NCI-H526 treated with DMSO at 0.1 percent for 48 hours (cell line): ENCODE data around the gene PLXNB2.

Source experiments
- DNase-seq: peaks from one replicate; lab custom pipeline; 2025; lab: John Stamatoyannopoulos, UW

The PLXNB2 gene

DNA sequence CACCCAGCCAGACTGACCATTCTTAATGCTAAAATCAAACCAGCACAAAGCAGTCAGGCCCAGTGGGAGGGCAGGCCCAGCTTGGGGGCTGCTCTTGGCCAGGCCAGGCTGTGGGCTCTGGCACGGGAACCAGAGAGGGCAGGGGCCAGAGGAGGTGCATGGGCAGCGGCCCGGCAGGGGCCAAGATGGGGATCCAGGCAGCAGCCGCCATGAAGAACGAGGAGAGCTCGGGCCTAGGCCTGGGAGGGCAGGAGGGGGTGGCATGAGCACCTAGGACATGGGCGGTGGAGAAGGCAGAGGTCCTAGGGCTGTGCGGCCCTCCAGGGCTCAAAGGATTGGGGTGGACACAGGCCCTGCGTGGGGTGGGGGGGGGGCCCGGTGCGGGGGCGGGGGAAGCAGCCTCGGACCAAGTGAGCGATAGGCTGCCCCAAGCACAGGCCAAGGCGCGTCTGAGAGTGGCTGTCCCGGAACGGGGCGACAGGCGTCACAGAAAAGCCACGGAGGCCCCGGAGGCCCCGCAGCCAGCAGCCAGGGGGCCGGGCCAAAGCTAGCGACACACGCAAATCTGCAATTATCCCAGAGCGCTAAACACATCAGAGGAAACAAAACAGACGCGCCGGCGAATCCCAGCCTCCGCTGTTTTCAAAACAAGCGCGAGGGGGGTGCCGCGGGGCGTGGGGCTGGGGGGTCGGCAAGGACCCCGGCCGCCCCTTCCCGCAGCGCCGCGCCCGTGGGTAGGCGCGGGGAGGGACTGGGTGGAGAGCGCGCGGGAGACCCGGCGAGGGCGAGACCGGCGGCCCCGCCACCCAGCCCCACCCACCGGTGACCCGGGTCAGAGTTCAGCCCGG, 8.3 kb downstream of the PLXNB2 start:
- DNase-seq, result no peak

DNA sequence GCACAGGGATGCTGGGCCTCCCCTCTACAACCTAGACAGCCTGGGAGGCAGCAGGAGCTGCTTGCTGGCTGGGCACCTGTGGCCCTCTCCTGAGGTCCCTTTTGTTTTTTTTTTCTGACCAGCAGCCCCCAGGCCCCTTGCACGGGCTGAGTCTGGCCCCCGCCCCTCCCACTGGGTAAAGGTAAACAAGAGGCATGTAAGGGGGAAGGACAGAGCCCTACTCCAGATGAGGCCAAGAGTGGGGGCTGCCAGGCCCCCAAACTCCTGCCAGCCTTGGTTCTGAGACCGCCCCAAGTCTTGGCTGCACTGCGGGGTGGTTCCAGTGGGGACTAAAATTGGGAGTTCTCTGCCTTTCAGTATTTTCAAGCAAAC, 9.2 kb downstream of the PLXNB2 start:
- no peak for DNase-seq

DNA sequence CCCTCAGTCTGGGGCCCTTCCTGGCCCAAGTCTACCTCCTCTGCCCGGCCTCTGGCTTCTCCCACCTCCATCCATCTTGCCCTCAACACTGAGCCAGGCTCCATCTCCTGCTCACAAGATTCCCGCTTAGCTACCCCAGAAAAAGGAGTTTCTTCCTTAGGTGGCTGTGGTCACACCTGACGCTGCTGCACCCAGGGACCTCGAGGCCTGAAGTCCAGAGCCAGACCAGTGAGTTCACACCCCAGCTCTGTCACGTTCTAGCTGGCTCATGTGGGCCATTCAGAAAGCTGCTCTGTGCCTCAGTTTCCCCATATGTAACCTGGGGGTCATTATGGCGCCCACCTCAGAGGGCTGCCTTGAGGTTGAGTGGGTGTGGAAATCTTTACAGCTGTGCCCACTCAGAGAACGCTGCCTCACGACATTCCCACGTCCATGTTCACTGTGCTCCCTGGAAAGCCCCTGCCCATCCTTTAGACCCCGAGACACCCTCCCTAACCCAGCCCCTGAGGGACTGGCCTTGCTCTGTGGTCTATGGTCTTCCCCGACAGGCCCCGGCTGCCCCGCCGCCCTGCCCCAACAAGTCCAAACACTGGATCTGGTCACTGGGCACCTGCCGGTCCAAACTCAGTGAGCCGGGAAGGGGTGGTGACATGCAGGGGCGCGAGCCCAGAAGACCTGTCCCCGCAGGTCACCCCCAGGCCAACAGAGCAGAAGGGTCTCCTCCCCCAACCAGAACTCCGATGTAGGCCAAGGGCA, 9.8 kb downstream of the PLXNB2 start:
- DNase-seq, result no peak

DNA sequence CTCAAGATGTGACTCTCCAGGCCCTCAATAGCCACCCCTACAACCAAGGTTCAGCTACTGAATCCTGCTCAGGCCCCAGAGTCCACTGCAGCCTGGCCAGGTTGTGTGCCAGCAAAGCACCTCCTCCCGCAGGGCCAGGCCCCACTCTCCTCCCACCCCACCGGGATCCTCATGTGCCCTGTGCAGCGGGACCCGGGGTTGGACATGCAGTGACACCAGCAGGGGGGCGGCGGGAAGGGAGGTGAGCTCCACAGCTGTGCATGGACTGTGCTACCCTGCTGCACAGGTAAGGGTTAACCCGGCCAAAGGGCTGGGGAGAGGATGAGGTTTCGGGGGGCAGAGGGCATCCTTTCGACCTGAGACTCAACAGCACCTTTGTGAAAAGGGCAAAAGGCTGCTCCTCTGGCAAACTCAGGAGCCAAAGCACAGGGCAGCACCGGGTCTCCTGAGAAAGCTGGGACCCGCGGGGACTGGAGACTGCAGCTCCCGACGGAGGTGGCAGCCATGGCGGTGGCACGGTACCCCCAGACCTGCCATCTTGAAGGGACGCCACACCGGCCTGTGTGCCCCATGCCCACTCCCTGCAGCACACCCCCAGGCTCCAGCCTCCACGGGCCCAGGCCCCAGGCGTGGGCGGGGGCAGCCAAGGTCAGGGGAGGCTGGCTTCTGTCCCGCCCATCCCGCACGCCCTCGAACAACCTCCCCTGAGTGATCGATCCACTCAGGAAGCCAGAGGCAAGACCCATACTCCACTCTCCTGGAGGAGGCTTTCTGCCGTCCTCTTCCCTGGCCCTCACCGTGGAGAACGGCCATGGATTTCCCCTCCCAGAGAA, 10.6 kb downstream of the PLXNB2 start:
- DNase-seq, result no peak

DNA sequence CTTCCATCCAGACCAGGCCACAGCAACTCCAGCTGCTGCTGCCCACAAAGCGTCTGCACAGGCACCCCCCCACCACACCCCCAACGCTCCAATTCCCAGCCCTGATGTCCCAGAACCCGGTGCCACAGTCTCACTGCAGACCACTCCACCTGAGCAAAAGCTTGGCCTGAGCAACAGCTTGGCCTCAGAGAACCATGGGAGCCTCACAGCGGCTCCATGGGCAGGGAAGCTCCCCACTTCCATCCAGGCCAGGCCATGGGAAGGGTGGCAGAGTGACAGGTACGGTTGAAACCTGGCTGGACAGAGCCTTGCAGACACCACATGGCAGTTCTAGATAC, 13.2 kb downstream of the PLXNB2 start:
- DNase-seq, result no peak

DNA sequence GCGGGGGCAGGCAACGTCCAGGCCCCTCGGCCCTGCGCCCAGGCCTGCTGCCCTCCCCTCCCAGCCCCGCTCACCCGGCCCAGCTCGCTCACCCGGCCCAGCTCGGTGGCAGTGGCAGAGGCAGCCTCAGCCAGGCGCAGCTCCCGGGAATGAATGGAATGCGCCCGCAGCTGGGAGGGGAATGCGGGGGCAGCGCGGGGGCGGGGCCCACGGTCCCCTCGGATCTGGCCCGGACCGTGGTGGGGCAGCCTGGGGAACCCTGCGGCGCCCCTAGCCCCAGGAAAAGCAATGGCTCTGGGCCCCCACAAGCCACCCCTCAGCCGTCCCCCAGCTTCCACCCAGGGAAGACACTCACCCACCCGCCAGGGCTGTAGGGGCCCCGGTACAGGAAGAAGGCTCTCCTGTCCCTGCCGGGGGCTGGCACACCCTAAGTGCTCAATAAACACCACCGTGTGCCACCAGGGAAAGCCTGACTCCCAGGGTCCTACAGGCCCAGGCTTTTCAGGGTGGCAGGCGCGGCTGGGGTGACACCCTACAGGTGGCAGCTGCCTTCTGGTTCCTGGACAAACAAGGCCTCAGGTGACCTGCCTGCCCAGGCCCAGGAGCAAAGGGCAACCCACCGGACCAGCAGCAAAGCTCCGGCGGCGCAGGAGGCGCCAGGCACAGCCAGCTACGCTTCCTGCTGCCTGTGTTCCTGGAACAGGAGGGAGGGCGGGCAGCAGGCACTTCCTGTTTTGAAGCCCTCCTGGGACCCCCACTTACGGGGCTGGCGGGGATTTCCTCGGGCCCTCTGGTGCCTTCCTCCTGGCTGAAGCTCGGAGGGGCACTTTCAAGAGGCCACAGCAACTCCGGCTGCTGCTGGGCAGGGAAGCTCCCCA, 13.8 kb downstream of the PLXNB2 start:
- no peak for DNase-seq

DNA sequence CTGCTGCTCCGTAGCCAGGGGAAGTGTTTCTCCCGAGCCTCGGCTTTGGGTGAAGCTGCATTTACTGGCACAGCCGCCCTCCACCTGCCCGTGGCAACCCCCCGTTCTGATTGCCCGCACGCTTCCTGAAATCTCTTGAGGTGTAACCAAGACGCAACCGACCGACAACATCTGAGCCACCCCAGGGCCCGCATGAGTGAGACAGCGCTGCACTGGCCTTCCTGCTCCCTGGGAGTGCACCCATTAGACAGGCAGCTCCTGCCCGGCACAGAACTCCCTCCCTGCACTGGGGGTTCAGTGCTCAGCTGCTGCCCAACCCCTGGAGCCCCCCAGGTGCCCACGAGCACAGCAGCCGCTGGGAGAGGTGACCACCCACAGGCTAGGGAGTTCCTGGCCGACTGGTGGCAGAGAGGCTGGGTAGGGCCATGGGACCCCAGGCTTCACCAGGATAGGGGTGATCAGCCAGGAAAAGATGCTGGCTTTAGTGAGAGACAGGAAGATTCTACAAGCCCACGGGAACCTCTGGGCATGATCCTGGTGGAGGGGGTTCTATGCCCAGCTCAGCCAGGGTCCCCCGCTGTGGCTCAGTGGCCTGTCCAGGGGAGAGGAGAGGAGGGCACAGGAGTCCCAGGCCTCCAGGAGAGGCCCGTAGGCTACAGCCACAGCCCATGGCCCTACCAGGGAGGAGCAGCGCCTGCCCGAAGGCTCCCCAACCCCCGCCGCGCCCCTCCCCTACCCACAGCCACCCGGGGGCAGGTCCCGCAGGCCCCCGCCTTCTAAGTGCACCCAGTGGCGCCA, 14.6 kb downstream of the PLXNB2 start:
- DNase-seq, result no peak

DNA sequence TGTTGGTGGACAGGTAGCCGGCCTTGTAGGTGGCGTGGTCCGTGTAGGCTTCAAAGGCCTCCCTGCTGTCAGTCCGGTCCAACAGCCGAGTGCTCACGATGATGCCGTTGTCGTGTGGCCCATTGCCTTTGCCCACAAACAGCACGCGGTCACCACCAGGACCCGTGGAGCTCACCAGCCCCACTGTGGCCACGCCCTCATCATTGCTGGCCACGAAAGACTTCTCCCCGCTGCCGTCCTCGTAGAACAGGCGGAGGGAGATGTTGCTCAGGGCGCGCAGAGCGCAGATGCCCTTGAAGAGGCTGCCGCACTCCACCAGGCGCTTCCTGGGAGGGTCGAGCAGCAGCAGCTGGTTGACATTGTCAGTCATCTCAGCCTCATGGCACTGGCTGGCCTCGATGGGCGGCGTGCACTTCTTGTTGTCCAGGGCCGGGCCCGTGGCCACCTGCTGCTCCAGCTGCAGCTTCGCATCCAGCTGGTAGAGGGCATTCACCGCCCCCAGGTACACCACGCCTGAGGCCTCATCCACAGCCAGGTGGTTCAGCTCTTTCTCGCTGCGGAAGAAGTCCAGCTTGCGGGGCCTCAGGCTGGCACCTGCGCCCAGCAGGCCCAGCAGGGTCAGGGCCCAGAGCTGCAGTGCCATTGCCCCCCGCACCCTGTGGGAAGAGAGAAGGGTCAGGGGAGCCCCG, 17.4 kb downstream of the PLXNB2 start:
- no peak for DNase-seq

DNA sequence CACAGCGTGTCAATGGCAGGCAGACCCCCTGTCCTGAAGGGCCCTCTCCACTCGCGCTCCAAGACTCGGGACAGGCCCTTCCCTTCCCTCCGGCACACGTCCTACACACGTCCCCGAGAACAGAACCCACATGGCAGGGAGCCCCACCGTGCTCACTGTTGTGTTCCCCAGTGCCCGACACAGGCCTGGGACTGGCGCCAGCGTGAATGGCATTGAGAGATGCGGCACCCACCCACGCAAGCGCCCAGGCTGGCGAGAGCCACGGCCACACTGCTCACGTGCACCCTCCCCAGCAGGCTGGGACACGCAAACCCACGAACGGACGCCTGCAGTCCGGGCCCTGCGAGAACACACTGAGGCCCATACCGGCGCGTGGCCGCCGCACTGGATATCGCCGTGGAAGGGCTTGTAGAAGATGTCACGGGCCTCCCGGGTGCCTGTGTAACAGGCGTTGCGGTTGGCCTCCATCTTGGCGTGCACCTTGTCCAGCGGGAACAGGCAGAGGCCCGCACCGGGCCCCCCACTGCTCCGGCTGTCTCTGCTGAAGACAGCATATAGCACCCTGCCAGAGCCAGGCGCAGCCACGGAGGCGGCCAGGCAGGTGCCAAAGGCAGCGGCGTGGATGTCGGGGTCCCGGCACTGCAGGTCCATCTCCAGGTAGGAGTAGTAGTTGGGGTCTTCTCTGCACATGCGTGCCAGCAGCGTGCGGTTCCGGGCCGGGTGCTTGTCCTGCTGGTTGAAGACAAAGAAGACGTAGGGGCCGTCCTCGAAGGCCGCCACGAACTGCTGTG, 18.1 kb downstream of the PLXNB2 start:
- DNase-seq, result no peak

DNA sequence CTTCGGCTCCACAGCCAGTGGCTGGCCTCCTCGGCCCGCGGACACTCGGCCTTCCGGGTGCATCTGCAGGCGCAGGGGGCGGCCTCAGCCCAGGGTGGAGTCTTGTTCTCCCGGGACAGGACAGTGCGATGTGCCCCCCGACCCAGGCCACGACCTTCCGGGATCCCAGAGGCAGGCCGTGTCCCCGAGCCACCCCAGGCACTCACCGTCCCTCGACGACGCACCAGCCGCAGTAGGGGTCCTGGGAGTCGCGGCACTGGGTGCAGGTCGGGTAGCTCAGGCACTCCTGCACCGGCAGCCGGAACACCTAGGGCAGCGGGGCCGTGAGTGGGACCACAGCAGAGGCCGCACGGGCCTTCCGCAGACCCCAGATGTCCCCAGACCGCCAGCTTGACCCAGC, 19.7 kb downstream of the PLXNB2 start:
- no peak for DNase-seq

DNA sequence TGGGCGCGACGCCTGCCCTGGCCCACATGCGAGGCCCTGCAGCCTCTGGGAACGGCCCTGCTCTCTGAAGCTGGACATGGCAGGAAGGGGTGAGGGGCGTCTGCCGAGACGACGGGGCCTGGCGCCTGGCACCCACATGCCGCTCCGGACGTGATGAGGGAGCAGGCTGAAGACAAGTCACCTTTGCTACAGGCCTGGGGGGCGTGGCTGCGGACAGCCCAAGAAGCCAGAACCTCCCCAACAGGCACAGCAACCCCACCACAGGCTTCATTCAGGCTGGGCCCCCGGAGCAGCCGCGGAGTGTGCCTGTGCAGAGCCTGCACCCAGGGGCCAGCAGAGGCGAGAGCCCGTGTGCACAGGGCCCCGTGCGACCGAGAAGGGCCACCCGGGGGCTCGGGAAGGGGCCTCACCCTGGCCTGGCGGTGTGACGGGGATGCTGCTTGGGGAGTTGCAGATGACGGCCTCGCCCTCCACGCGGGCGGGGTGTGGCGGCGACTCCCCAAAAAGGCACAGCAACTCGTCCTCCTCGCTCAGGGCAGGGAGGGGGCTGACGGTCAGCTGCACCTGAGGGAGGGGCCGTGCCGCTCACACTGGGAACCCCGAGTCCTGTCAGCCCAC, 20.6 kb downstream of the PLXNB2 start:
- no peak for DNase-seq

DNA sequence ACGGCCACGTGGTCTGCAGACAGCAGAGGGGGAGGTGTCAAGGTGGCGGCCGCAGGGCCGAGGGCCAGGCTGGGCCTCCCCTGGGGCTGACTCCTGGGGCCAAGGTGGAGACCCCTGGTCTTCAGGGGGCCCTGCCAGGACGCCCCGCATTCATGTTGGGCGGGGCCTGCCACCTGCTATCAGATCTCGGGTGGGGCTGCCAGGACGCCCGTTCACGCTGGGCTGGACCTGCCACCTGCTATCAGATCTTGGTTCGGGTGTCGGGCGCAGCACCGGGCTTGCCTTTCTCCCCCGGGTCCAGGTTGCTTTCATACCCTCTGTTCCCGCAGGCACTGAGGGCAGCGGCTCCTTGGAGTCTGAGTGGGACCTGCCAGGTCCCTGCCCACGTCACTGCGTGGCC, 21.2 kb downstream of the PLXNB2 start:
- DNase-seq, result no peak

DNA sequence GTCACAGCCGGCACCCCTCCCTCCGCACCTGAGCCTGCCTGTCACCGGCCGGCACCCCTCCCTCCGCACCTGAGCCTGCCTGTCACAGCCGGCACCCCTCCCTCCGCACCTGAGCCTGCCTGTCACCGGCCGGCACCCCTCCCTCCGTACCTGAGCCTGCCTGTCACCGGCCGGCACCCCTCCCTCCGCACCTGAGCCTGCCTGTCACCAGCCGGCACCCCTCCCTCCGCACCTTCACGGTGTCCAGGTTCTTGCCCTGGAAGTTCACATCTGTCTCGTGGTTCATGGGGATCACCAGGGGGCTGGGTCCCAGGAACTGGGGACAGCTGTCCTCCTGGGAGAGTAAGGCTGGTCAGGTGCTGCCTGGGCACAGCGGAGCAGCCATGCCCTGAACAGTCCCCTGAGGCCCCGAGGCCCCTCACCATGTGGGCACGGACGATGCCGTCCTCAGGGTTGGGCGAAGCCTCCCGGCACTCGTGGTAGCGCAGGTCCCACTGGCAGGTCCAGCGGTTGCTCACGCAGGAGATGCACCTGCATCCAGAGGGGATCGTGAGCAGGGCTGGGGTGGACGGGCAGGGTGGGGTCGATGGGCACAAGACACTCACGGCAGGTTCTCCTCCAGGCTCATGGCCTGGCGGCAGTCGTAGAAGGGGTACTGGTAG, 21.7 kb downstream of the PLXNB2 start:
- no peak for DNase-seq

DNA sequence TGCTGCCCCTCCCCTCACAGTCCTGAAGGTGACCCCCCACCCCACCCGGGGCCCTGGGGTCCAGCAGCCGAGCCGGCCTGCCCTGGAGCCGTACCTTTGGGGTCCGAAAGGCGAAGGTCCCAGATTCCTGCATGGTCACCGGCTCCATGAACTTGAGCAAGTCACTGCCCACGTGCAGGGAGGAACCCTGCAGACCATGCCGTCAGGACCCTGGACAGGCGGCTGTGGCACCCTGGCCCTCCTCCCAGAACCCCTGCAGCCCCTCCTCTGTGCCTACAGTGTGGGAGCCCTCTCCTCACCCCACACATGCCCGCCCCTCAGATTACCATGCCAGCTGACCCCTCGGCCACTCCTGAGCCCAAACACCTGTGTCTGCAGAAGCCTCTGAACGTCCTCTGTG, 23.0 kb downstream of the PLXNB2 start:
- DNase-seq, result no peak

DNA sequence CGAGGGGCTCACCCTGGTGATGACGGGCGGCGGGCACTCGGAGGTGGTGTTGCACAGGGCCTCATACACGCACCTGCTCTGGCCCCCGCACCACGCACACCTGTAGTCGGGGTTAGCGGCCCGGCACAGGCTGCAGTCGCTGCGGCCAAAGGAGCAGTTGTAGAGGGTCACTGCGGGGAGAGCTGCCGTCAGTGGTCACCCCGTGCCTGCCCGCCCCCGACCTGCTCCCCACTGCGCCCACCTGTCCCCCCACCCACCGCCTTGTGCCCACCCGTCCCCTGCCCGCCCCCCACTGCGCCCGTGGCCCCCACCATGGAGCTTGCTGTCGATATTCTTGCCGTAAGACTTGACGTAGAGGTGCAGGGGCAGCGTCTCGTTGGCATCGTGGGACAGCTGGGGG, 23.6 kb downstream of the PLXNB2 start:
- DNase-seq, result no peak

DNA sequence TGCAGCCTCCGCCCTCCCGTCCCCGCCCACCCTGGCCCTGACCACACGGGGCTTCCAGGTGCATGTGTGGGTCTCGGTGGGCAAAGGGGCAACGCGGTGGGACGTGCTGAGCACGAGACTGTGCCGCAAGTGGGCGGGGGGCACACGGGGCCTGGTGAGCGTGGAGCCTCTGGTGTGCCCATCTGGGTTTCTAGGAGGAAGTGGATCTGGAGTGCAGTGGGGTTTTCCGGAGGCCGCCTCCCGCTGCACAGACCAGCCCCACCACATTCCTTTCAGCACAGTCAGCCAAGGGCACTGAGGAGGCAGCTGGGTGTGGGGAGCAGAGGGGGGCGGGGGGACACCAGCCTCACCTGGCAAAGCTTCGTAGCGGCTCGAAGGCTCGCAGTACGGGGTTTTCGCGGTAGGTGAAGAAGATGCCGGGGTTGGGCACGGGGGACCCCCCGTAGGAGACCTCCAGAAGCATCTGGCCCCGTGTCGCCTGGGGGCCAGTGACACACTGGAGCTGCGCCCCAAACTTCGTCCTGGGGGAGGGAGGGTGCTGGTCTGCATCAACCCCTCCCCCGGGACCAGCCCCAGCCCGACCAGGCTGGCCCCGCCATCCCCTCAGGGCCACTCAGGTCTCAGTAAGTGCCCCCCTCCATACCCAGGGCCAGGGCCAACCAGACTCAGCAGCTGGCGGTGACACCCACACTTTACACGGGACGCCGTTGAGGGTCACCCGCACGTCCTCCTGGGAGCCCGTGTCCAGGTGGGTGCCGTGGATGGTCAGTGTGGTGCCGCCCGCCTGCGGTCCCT, 24.9 kb downstream of the PLXNB2 start:
- no peak for DNase-seq

DNA sequence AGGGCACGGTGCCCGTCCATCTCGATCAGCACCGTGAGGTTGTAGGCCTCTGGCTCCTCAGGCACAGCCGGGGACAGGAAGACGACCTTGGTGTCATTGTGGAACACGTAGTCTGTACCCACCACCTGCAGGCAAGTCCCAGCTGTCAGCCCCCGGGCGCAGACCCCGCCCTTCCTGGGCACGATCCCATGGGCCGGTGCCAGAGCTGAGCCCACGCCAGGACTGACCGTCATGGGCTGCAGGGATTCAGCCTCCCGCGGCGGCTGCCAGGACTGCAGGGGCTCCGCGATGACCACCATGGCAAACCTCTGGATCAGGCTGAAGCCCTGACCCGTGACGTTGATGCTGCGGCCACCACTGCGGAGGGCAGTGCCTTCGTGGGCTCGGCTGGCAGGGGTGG, 25.5 kb downstream of the PLXNB2 start:
- DNase-seq, result no peak

DNA sequence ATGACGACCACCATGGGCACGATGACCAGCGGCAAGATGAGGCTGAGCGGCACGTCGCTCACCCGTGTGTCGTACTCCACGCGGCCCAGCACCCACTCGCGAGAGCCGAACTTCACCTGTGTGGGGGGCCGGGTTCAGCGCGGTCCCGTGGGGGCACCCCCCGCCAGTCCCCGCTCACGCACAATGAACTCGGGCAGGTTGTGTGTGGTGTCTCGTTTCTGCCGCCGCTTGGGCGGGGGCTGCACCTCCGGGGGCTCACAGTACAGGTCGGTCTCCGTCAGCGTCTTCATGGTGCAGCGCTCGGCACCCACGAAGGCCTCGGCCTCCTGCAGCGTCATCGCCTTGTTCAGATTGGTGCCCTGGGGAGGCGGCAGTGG, 26.1 kb downstream of the PLXNB2 start:
- DNase-seq, result no peak
